HG02943 (cell line): ENCODE measurements around the gene ARHGDIG.
"Not testable (repeated sequence)": the region's sequence is repeated elsewhere in the genome, so short reads cannot be mapped to it uniquely, and the experiment has no call there.

Source experiments
- ATAC-seq: cut with Tn5 transposase; IDR thresholded peaks from one replicate; pipeline ENCODE4 v1.9.1; 2021; ENCODE audit warnings: mild to moderate bottlenecking, low read depth, moderate library complexity; ENCODE audit not compliant: unreplicated experiment

ARHGDIG gene

DNA sequence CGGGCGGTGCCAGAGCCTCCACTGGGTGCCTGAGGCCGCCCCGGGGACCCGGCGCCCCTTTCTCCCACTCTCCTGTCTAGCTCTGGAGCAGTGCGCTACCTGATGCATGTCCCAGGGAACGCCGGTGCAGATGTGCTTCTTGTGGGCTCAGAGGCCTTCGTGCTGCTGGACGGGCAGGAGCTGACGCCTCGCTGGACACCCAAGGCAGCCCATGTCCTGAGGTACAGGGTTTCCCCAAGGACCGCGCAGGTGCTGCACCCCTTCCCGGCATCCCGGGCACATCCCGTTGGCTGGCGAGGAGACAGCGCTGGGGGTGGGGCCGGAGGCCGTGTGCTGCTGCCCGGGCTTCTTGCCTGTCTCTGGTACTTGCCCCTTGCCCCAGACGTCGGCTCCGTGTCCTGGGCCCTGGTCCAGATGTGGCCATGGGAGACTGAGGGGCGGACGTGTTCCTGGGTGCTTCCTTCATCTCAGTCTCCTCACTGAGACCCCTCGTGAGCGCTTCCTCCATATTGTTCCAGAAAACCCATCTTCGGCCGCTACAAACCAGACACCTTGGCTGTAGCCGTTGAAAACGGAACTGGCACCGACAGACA, 17.1 kb upstream of the ARHGDIG start:
- no peak for ATAC-seq

- no peak for ATAC-seq
Observed at GRCh38 chr16:263944-264343, 16.4 kb upstream of the ARHGDIG start.

- no peak for ATAC-seq
Observed at GRCh38 chr16:264440-264951, 15.9 kb upstream of the ARHGDIG start.

GRCh38 chr16:265002-265529, 15.3 kb upstream of the ARHGDIG start:
- ATAC-seq = no peak

DNA sequence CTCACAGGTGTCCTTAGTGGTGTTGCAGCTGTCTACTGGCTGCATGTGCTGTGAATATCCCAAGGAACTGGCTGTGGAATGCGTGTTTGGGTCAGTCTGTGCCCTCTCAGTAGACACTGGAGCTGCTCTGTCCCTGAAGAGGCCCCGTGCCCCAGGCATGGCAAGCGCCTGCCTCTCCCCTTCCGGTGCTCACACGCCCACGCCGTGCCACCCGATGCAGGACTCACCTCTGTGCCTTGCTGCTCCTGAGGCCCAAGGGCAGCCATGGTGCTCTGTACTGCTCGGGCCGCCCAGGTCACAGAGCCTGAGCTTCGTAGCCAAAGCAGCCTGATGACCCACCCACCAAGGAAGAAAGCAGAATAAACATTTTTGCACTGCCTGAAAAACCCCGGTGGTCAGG, 14.7 kb upstream of the ARHGDIG start:
- no peak for ATAC-seq

GRCh38 chr16:266258-267164, 13.9 kb upstream of the ARHGDIG start:
- ATAC-seq = no peak

- not testable (repeated sequence) for ATAC-seq
Observed at GRCh38 chr16:267562-267961, 12.8 kb upstream of the ARHGDIG start.

DNA sequence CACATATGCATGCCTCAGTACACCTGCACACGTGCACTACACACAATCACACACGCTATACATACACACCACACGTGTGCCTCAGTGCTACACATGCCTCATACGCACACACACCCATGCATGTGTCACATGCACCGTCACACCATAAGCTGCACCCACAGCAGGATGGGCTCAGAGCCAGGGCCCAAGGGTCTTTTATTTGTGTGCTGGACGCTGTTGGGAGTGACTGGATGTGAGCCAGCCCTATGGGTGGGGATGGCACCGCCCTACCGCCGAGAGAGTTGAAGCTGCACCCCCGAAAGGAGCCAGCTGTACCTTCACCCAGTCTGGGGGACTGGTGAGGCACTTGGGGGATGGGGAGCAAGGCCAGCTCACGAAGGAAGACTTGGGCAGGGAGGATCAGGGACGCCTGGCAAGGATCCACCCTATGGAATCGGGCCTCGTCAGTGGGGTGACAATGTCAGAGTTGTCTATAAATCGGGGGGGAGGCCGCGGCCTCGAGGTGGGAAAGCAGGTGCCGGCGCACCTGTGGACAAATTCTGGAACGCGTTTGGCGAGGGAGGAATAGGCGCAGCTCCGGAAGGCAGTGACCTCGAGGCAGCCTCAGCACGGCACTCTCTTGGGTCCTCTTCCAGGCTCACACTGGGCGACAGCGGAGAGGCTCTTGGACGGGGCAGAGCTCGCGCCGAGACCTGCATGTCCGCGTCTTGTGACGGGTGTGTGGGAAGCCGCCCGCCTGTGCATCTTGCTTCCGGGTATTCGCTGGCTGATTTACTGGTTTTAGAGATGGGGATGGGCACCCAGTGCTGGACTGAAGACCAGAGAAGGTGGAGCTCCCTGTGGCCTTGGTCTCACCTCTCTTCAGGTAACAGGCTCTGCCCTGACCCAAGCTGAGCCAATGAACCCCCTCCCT, 12.0 kb upstream of the ARHGDIG start:
- no peak for ATAC-seq

DNA sequence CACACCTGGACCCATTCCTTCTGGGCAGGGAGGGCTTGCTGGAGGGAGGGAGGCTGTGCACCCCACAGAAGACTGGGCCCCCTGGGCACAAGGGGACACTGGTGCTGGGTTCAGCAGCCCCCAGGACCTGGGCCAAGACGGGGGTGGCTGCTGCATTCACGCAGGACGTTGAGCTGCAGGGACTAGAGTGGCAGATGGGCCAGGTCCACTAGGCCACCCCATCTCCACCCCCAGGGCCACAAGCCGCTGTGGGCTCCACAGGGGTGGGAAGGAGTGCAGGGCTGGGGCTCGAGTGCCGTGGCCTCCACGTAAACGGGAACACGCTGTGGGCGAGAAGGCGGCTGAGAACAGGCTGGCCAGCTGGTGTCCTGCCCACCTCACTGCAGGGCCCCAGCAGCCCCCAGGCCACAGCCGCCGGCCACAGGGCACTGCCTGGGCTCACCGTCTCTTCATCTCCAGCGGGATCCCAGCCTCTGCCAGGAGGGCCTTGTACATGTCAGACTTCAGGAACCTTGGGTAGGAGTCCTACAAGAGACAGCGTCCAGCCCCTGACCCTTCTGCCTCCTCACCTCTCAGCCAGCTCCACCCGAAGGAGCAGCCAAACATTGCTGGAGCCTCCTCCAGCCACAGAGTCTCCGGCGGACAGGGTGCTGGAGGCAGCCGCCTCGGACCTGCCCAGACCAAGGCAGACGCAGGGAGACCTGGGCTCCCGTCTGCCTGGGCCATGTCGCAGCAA, 11.2 kb upstream of the ARHGDIG start:
- ATAC-seq = no peak

DNA sequence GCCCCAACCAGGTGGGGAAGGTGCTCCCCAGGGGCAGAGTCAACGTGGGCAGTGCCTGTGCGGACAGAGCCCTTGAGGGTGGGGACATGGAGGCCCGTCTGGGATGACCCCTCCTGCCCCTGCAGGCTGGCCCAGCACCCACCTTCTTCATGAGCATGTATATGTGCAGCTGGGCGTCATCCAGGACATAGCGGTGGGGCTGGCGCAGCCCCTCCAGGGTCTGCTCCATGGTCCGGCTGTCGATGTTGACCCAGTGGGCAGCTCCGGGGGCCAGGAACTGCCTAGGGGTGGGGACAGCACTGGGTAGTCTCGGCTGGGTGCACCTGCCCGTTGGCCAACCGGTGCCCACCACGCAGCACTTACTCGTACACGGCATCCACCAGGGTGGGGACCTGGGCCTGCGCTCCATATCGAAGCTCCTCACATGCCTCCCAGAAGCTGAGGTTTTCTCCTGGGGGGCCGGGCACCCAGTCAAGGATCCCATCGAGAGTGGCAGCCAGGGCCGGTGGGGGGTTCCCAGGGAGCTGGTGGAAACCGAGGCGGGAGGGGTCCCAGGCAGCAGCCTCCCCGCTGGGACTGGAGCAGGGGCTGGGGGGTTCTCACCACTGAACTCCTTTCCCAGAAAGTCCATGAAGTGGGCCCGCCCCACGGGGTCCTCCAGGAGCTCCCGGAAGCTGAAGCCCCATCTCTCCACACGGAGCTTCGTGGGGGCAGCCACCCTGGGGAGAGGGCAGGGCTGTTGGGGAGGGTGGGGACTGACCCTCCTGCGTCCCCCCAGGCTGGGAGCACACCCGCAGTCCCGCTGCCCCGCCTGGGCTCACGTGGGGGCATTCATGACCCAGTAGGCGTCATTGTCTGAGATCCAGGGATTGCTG, 9.8 kb upstream of the ARHGDIG start:
- no peak for ATAC-seq

GRCh38 chr16:272633-273546, 7.5 kb upstream of the ARHGDIG start:
- ATAC-seq = no peak

DNA sequence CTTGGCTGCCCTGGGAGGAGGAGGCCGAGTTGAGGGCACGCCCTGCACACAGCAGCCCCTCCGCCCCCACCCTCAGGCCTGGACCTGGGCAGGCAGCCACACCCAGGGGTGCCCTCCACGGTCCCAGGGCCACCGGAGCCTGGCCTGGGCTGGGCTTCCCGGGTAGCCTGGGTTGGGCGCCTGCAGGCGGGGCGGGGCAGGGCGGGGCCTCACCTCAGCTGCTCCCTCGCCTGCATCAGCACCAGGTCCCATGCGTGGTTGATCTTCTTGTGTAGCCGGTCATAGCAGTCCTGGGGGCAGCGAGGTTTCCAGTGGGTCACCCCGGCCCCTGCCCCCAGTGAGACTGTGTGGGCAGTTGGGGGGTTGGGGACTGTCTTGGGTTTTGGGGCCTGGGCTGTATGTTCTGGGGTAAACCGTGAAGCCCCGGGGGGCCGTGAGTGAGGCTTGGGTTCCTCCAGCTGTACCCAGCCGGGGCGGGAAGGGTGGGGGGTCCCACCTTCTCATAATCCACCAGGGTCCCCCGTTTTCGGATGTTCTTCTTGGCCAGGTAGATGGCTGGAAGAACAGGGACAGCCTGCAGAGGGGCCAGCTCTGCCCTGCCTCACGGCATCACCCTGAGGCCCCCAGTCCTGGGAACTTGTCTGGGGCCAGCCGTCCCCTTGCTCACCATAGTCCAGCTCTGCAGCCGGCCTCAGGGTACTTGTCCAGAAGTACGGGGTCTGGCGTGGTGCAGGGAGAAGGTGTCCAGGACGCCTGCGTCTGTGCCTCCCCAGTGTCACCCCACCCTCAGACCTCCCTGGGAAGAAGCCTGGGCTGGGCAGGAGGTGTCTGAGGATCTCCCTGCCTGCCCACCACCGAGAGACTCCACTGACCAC, 6.6 kb upstream of the ARHGDIG start:
- no peak for ATAC-seq

DNA sequence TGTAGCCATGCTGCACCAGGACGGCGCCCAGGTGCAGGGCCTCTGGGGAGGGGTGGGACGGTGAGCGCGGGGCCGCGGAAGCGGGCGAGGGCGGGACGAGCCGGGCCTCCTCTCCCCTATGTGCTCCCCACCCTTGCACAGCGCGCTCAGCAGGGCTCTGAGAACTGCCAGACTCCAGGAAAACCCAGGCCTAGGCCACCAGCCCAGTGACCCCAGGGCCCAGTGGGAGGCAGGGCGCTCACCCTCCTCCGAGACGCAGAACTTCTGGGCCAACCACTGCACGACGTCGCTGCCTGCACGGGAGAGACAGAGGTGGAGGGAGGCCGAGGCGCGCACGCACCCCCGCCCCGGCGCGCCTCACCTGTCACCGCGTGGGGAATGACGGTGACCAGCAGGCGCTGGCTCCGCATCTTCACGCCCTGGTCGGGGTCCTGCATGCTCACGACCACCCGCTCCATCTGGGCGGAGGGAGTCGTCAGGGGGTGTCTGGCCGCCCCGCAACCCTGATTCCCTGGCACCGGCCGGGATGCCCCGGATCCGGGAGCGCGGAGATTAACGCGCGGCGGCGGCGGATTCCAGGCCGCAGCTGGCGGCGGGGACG, 5.2 kb upstream of the ARHGDIG start:
- ATAC-seq = no peak

- ATAC-seq = no peak
Observed at GRCh38 chr16:275786-276232, 4.6 kb upstream of the ARHGDIG start, which contains the start of gene RGS11. Gene RGS11, minus strand, starts transcription at chr16:275944. Its CDS starts 33 bp downstream, at chr16:275911.

GRCh38 chr16:276426-277077, 3.8 kb upstream of the ARHGDIG start:
- ATAC-seq = no peak

DNA sequence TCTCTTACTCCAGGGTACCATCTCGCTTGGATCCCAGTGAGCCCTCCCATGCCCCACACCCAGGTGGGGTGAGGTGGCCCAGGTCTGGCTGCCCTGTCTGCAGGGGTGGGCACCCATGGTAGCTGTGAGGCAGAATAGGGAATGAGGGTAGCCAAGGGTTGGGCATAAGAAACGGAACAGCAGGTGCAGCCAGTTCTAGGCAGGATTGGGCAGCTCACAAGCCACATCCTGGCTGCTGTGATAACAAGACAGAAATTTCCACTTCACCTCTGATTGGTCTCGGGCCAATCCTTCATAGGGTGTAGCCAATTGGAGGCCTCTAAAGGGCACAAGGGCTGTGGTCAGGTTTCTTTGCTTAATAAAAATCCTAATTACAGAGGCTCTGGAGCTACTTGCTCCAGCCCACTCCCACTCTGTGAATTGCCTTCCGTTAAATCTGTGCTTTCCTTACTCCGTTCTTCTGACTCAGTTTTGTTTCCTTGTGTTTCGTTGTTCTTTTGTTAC, 1.5 kb upstream of the ARHGDIG start:
- ATAC-seq = no peak
